IMR-90 (cell line): ENCODE data around the gene RMC1. TPM values are rescaled to one million over a fixed set of nuclear protein-coding genes. Genes with fewer than 3 reads are reported as not detected.
A peak's percentile ranks its signal among the peaks of the same experiment; 100 is the strongest.

ENCODE experiments used
- ATAC-seq: fragments of 200-7000 bp; cut with Tn5 transposase; 2 replicates; pipeline ENCODE4 v1.9.1; 2020; ENCODE audit warnings: low read depth, mild to moderate bottlenecking, moderate library complexity
- BruUV-seq: library from RNA; stranded (reverse); fragments of 400-500 nt; replicated peaks from 2 replicates; lab custom pipeline; 2021; lab: Mats Ljungman, UMichigan
- CTCF ChIA-PET: fragments of 300-600 bp; formaldehyde crosslinking; extraction: SDS; loops from one replicate; lab custom pipeline; 2021; ENCODE audit warnings: antibody characterized with exemption; lab: Yijun Ruan, JAX
- POLR2A ChIA-PET: fragments of 300-600 bp; sonication (Branson Sonifier 250); formaldehyde crosslinking; loops from one replicate; lab custom pipeline; 2022; ENCODE audit warnings: antibody characterized with exemption; ENCODE audit not compliant: unreplicated experiment; lab: Charles Lee
- DNase-seq: peaks from one replicate; pipeline ENCODE4 v3.0.0; 2013
- H2AFZ ChIP-seq: replicated peaks from 2 replicates; pipeline ENCODE3; 2013; ENCODE audit warnings: low read length, mild to moderate bottlenecking; ENCODE audit not compliant: poor library complexity
- H2AK5ac ChIP-seq: 2 replicates; pipeline ENCODE4 v1.6.1; 2013; ENCODE audit warnings: low read depth, low read length, inconsistent platforms
- H2AK9ac ChIP-seq: replicated peaks from 2 replicates; pipeline ENCODE3; 2013; ENCODE audit warnings: mild to moderate bottlenecking, low read depth, low read length, moderate library complexity; ENCODE audit not compliant: poor library complexity
- H2BK120ac ChIP-seq: 2 replicates; pipeline ENCODE4 v1.6.1; 2013; ENCODE audit warnings: low read depth, low read length, inconsistent platforms
- H2BK15ac ChIP-seq: 3 replicates; pipeline ENCODE4 v1.6.1; 2013; ENCODE audit warnings: low read depth, low read length, inconsistent platforms
- H2BK20ac ChIP-seq: 2 replicates; pipeline ENCODE4 v1.6.1; 2013; ENCODE audit warnings: low read depth, mild to moderate bottlenecking, inconsistent platforms, low read length, moderate library complexity
- H2BK5ac ChIP-seq: 2 replicates; pipeline ENCODE4 v1.6.1; 2013; ENCODE audit warnings: mild to moderate bottlenecking, low read depth, low read length, inconsistent platforms; ENCODE audit not compliant: poor library complexity, severe bottlenecking
- H3K14ac ChIP-seq: replicated peaks from 2 replicates; pipeline ENCODE4 v1.6.1; 2013; ENCODE audit warnings: low read depth, low read length, inconsistent platforms
- H3K18ac ChIP-seq: 2 replicates; pipeline ENCODE4 v1.6.1; 2013; ENCODE audit warnings: low read depth, low read length, control low read depth
- H3K23ac ChIP-seq: 2 replicates; pipeline ENCODE4 v1.6.1; 2013; ENCODE audit warnings: low read depth, low read length, inconsistent platforms
- H3K27ac ChIP-seq: 2 replicates; pipeline ENCODE4 v1.5.1; 2013; ENCODE audit warnings: mild to moderate bottlenecking, control low read depth, low read length; ENCODE audit not compliant: insufficient read depth
- H3K27me3 ChIP-seq: 2 replicates; pipeline ENCODE4 v1.6.1; 2013; ENCODE audit warnings: low read length; ENCODE audit not compliant: control insufficient read depth, insufficient read depth
- H3K36me3 ChIP-seq: 2 replicates; pipeline ENCODE4 v1.6.1; 2013; ENCODE audit warnings: low read length, mixed read lengths; ENCODE audit not compliant: control insufficient read depth, insufficient read depth
- H3K4ac ChIP-seq: 2 replicates; pipeline ENCODE4 v1.6.1; 2013; ENCODE audit warnings: low read depth, low read length, inconsistent platforms
- H3K4me1 ChIP-seq: 2 replicates; pipeline ENCODE4 v1.6.1; 2013; ENCODE audit warnings: low read length, mixed read lengths; ENCODE audit not compliant: control insufficient read depth, insufficient read depth
- H3K4me2 ChIP-seq: 2 replicates; pipeline ENCODE4 v1.6.1; 2013; ENCODE audit warnings: low read depth, mild to moderate bottlenecking, control low read depth, low read length, moderate library complexity
- H3K4me3 ChIP-seq: 2 replicates; pipeline ENCODE4 v1.5.1; 2013; ENCODE audit warnings: low read depth, mild to moderate bottlenecking, control low read depth, low read length, moderate library complexity; ENCODE audit not compliant: insufficient read depth
- H3K56ac ChIP-seq: 2 replicates; pipeline ENCODE4 v1.6.1; 2013; ENCODE audit warnings: low read length, inconsistent platforms; ENCODE audit not compliant: insufficient read depth; ENCODE audit errors: extremely low read depth
- H3K79me1 ChIP-seq, 2 experiments: 2 replicates each; pipeline ENCODE4 v1.6.1; 2013; ENCODE audit warnings: low read length in 2 of 2, inconsistent platforms in 1 of 2, low read depth in 1 of 2
- H3K9ac ChIP-seq: 2 replicates; pipeline ENCODE4 v1.6.1; 2013; ENCODE audit warnings: low read depth, low read length, control low read depth
- H3K9me1 ChIP-seq: 2 replicates; pipeline ENCODE4 v1.6.1; 2013; ENCODE audit warnings: low read length, inconsistent platforms; ENCODE audit not compliant: insufficient read depth
- H3K9me3 ChIP-seq: 2 replicates; pipeline ENCODE4 v1.6.1; 2013; ENCODE audit warnings: low read length; ENCODE audit not compliant: control insufficient read depth, insufficient read depth
- H4K20me1 ChIP-seq: 2 replicates; pipeline ENCODE4 v1.6.1; 2013; ENCODE audit warnings: low read length, inconsistent platforms; ENCODE audit not compliant: insufficient read depth
- H4K5ac ChIP-seq: 2 replicates; pipeline ENCODE4 v1.6.1; 2013; ENCODE audit warnings: mild to moderate bottlenecking, low read depth, low read length, control low read depth
- H4K8ac ChIP-seq, 2 experiments: 2 replicates each; pipeline ENCODE4 v1.6.1; 2013; ENCODE audit warnings: low read depth in 2 of 2, low read length in 2 of 2, control low read depth in 1 of 2, inconsistent platforms in 1 of 2
- H4K91ac ChIP-seq: 2 replicates; pipeline ENCODE4 v1.6.1; 2013; ENCODE audit warnings: low read depth, low read length, inconsistent platforms; ENCODE audit not compliant: insufficient read depth
- BHLHE40 ChIP-seq: fragments of 150-350 bp; IDR thresholded peaks from 2 replicates; pipeline ENCODE4 v1.6.1; 2016; ENCODE audit warnings: mild to moderate bottlenecking, low read depth, low read length
- CHD1 ChIP-seq: IDR thresholded peaks from 2 replicates; pipeline ENCODE4 v1.6.1; 2012; ENCODE audit warnings: low read depth, low read length, improper control_type of control experiment
- ELK1 ChIP-seq: fragments of 150-350 bp; IDR thresholded peaks from 2 replicates; pipeline ENCODE4 v1.6.1; 2016; ENCODE audit warnings: low read depth, mild to moderate bottlenecking, low read length, moderate library complexity, borderline replicate concordance
- MAFK ChIP-seq: IDR thresholded peaks from 2 replicates; pipeline ENCODE4 v1.6.1; 2012; ENCODE audit warnings: low read depth, low read length, improper control_type of control experiment
- NFE2L2 ChIP-seq: fragments of 150-350 bp; IDR thresholded peaks from 2 replicates; pipeline ENCODE4 v1.6.1; 2016; ENCODE audit warnings: low read depth, mild to moderate bottlenecking, low read length
- RAD21 ChIP-seq: IDR thresholded peaks from 2 replicates; pipeline ENCODE4 v1.6.1; 2012; ENCODE audit warnings: low read length, improper control_type of control experiment
- USF2 ChIP-seq: fragments of 150-350 bp; IDR thresholded peaks from 2 replicates; pipeline ENCODE4 v1.6.1; 2017; ENCODE audit warnings: mild to moderate bottlenecking, antibody characterized with exemption, low read length, low read depth
- WGBS, 2 experiments: methylation state at CpG; one replicate each; pipeline versions ENCODE4 v1.1.5 to v1.1.7; 2013; ENCODE audit warnings: missing lambda C conversion rate in 2 of 2; ENCODE audit not compliant: insufficient read length in 1 of 2; ENCODE audit errors: extremely low coverage in 2 of 2; 5-methylcytosine and 5-hydroxymethylcytosine counted together
- dilution Hi-C: fragments of 300-500 bp; cut with HindIII; formaldehyde crosslinking; loops from one replicate; pipeline ENCODE4 v1.14.3; 2018; ENCODE audit warnings: low sequenced_read_pairs; ENCODE audit not compliant: unreplicated experiment
- in situ Hi-C: fragments of 300-500 bp; cut with MboI; formaldehyde crosslinking; loops from 3 replicates; pipeline ENCODE4 v1.14.3; 2019; ENCODE audit warnings: low sequenced_read_pairs, inconsistent platforms, mixed read lengths
- intact Hi-C: fragments of 100-400 bp; cut with micrococcal nuclease; formaldehyde crosslinking; loops from 2 replicates; pipeline ENCODE4 v1.10.0; 2022
- polyA plus RNA-seq, 3 experiments: library from polyadenylated mRNA; depleted of rRNA; stranded (reverse); fragments of >200 nt; gene quantifications; 2 replicates each; pipeline ENCODE4 v1.2.3, GENCODE V29; 2012; ENCODE audit warnings: low replicate concordance in 1 of 3
- total RNA-seq: library from RNA; depleted of rRNA; stranded (reverse); fragments of >200 nt; gene quantifications from 2 replicates; pipeline ENCODE4 v1.2.3, GENCODE V29; 2012

The RMC1 gene
- total and polyA plus RNA-seq, 2 of the 4 experiments (the other 2 are of a cell fraction), result 14.2 to 18.0 TPM

- Histone ChIP-seq H3K4me2 (no peak overlapping the region; the same call in 1 of the 2 replicates), H4K20me1 (peaks cover 39% of the 10 kb centered on the region)
Measured at GRCh38 chr18:23573626-23574431, 70.5 kb downstream of the RMC1 start.

More at GRCh38 chr18:23573626-23574431, 70.5 kb downstream of the RMC1 start:
- H2BK120ac ChIP-seq, result no peak overlapping the region
- no peak overlapping the region; the same call in 1 of the 2 replicates for H3K18ac ChIP-seq
- H4K8ac ChIP-seq, result no peak overlapping the region
- no peak overlapping the region for H2AK5ac ChIP-seq
- CTCF ChIA-PET, result no interaction called here
- H2AK9ac ChIP-seq, result no peak overlapping the region
- ATAC-seq (peak; percentile 27; the same call in 1 of the 2 replicates), DNase-seq (peak; percentile 72)
- H3K4ac ChIP-seq, result no peak overlapping the region
- no peak overlapping the region for H3K9ac ChIP-seq
- H4K91ac ChIP-seq, result no peak overlapping the region
- H3K9me1 ChIP-seq, result peaks cover 13% of the 10 kb centered on the region
- no peak overlapping the region for H3K4me3 ChIP-seq
- intact Hi-C loops, result no loop called here
- POLR2A ChIA-PET, result no interaction called here
- TF ChIP-seq ELK1, result no peak
- TF ChIP-seq RAD21, result no peak
- TF ChIP-seq NFE2L2, result no peak
- no peak for TF ChIP-seq BHLHE40
- TF ChIP-seq USF2, result no peak
- no peak for TF ChIP-seq CHD1
- TF ChIP-seq MAFK, result no peak
- in situ Hi-C loops, result no loop called here
- dilution Hi-C loops, result no loop called here
- no peak overlapping the region for H4K5ac ChIP-seq
- peaks cover 21% of the 10 kb centered on the region for H3K36me3 ChIP-seq
- H2BK5ac ChIP-seq, result no peak overlapping the region
- H3K27me3 ChIP-seq, result peaks cover 3% of the 10 kb centered on the region; the same call in 1 of the 2 replicates
- H3K27ac ChIP-seq, result no peak overlapping the region
- H3K9me3 ChIP-seq, result no peaks in the 10 kb centered on the region
- H3K14ac ChIP-seq, result peak overlapping the region; percentile 31
- H3K79me1 ChIP-seq, result peaks cover 28 to 31% of the 10 kb centered on the region in 2 experiments
- no peak overlapping the region for H2BK20ac ChIP-seq
- peak overlapping the region; percentile 5 for H2AFZ ChIP-seq
- H3K56ac ChIP-seq, result no peak overlapping the region
- H2BK15ac ChIP-seq, result no peak overlapping the region; the same call in 2 of the 3 replicates
- WGBS, 2 experiments, result 47% methylated on average over 2 of the region's 6 CpGs; no CpG with 5 or more reads in 1 of the 2 experiments
- peaks cover 2% of the 10 kb centered on the region; the same call in 1 of the 2 replicates for H3K4me1 ChIP-seq
- H3K23ac ChIP-seq, result no peak overlapping the region
- no TSS peak for BruUV-seq
